Fibroblast of skin of back (primary cell): ENCODE results near the gene NUBP2. TPM values are rescaled to one million over a fixed set of nuclear protein-coding genes. Genes with fewer than 3 reads are reported as not detected.
A peak's percentile ranks its signal among the peaks of the same experiment; 100 is the strongest.

Experiments used
- DNase-seq: peaks from one replicate; pipeline ENCODE4 v3.0.0-alpha.2; 2013
- polyA plus RNA-seq, 2 experiments: library from polyadenylated mRNA; unstranded; fragments of 120-200 nt; gene quantifications; one replicate each; pipeline ENCODE4 v1.2.1, GENCODE V29; 2013; ENCODE audit not compliant: insufficient read length in 2 of 2

Gene NUBP2, protein sequence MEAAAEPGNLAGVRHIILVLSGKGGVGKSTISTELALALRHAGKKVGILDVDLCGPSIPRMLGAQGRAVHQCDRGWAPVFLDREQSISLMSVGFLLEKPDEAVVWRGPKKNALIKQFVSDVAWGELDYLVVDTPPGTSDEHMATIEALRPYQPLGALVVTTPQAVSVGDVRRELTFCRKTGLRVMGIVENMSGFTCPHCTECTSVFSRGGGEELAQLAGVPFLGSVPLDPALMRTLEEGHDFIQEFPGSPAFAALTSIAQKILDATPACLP
- 53.0 TPM for polyA plus RNA-seq (2013, experiment 1 of 2; ENCODE audit: insufficient read length)
- 32.3 TPM for polyA plus RNA-seq (2013, experiment 2 of 2; ENCODE audit: insufficient read length)

DNA sequence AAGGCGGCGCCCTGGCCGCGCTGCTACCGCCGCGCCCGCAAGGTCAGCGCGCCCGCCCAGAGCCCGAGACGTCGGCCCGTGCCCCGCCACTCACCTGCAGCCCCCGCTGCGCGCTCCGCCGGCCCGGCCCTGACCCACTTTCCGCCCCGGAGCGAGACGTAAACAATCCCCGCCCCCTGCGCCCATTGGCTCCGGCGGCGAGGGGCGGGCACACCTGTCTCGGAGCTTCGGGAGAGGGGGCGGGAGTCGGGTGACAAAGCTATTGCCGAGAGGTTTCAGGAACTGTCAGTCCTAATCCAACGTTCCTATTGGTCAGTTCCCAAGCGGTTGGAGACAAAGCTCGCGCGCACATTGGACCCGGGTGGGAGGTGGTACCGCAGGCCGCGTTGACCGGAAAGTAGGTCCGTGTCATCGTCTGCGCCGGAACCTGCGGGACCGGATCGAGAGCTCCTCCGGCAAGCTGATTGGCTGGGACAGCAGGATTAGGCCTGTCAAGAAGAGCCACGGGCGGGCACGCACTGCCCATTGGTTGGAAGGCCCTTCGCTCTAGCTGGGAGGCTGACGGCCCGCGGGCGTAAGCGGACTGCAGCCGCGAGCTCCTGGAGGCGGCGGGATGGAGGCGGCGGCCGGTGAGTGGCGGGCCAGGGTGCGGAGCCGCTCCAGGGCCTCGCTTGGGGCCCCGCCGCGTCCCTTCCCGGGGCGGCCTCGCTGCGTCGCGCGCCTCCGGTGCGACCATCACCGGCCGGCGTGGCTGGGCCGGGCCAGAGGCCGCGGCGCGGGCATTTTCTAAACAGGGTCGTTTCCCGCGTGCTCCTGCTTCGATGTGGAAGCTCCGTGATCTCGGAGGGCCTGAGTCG lies at the start of gene NUBP2, which contains the start of gene SPSB3:
TSS of gene NUBP2 (plus strand) at position 553 of the 857 bp plus-strand sequence. CDS start at position 614, 61 bp downstream.
TSS of gene SPSB3 (minus strand) at position 164 of the 857 bp plus-strand sequence. CDS start 1,088 bp downstream, outside the sequence.
- peak; percentile 100 for DNase-seq

DNA sequence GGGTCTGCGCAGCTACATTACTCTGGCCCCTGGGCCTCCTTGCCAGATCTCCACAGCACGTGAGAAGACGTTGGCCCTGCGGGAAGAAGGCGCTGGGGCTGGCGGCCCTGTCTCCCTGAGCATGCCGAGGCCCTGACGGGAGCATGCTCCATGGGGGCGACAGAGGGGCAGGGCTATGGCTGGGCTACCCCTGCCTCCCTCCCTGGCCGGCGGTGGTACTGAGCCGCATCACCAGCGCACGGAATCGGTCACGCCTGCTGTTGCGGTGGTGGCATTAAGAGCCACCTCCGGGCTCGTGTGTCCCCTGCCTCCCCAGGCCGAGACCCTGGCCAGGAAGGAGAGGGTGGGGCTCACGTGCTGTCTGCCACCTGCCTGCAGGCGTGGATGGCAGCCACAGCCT lies 48.6 kb upstream of the NUBP2 start:
- no peak for DNase-seq

DNA sequence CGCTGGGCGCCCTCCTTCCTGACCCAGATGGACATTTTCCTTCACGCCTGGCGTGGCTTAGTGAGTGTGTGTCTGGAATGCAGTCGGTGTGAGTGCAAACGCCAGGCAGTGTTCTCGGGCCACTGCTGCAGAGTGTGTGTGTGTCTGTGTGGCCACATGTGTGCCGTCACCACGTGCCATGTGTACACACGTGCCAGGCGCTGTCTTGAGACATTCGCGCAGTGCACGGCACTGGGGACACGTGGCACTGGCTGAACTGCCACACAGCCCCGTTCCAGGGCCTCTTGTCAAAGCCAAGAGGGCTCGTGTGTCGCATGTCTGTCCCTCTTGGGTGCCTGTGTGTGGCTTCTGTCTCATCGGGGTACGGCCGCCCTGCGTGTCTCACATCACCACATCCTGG lies 47.9 kb upstream of the NUBP2 start:
- DNase-seq, result no peak

GRCh38 chr16:1740234-1740633 lies 42.5 kb upstream of the NUBP2 start:
- no peak for DNase-seq

DNA sequence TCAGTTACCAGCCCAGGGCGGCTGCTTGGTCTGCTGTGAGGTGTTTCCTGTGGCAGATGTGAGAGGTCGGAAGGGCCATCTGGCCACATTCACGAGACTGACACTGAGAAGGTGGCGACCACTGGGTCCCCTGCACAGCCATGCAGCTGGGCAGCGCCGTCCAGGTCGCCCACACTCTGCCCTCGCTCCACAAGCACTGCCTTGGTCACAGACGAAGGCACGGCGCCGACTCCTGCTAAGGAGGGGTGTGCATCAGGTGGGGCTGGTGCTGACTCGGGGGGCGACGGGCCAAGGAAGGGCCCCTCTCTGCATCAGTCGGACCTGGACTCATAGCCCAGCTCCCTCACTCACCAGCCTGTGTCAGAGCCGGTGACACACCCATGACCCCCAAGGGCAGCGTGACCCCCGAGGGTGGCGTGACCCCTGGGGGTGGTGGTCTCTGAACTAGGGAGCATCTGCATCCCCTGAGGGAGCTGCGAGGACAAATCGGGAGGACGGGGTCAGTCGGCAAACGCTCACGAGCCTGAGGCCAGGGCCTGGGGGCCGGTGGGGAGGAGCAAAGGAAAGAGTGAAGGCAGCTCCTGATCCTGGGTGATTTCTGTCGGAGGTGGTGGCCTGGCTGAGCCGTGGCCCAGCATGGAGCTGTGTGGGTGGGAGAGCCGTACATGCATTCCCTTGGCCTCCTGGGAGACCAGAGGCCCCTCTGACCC lies 41.8 kb upstream of the NUBP2 start:
- no peak for DNase-seq

- no peak for DNase-seq
Measured at GRCh38 chr16:1741553-1742165, 41.1 kb upstream of the NUBP2 start.

DNA sequence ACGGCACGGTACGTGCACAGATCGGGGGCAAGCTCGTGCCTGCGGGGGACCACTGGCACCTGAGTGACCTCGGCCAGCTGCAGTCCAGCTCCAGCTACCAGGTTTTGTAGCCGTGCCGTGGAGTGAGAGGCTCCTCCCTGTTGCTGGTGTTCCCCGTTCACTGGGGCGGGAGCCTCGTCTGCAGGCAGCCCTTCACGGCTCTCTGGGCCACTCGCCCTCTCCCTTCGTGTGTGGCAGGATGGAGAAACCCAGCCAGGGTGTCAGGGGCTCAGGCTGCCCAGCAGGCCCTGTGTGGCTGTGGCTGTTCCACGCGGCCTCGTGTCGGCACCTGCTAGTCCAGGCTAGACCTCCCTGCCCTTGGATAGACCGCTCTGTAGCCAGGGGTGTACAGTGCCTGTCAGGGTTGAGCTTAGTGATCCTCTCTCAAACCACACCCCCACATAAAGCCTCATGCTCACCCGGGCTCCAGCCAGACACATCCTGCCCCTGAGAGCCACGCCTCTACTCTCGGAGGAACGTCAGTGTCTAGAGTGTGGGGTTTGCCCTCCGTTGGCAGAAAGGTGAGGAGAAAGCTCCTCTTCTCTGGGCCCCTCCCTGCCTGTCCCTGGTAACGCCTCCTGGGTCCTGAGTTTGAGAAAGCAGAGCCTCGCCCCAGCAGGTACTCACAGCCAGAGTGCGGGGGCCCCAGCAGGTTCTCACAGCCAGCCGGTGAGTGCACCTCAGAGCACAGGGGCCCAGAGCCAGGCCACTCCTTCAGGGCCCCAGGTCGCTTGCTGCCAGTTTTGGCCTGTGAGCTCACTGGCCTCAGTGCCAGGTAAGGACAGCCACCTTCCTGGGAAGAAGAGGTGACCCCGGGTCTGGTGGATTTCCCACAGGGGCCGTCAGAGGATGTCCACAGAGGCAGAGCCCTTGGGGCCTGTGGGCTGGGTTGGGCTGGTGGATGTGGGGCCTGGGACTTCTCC lies 39.1 kb upstream of the NUBP2 start:
- DNase-seq, result no peak

- DNase-seq, result no peak
Measured at GRCh38 chr16:1744338-1744840, 38.4 kb upstream of the NUBP2 start.

DNA sequence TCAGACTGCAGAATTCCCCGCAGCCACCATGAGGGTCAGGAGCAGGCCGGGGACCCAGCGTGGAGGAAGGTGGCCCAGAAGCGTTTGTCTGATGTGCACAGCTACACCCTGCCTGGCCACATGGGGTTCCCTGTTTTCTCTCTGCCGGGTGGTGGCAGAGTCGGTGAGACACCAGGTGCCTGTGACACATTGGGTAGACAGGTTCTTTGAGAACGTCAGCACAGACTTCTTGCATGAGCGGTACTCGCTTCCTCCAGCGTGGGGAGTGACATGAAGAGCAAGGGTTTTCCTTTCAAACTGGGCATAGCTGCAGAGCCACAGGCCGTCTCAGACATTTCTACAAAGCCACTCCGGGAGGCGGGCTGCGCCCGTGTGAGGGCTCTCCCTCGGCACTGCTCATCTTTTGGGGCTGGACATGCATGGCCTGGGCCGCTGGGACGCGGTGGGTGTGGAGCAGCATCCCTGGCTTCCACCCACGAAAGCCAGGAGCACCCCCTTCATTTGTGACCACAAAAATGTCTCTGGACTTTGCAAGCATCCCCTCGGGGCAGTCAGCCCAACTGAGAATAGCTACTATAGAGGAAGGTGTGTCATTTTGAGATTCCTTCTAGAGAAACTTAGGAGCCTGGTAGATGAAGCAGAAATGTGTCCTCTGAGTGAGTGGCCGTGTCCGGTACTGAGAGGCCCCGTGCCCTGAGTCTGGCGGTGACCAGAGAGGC lies 37.4 kb upstream of the NUBP2 start:
- peak; percentile 82 for DNase-seq

GRCh38 chr16:1745900-1746692 lies 36.7 kb upstream of the NUBP2 start:
- DNase-seq, result peak; percentile 76

DNA sequence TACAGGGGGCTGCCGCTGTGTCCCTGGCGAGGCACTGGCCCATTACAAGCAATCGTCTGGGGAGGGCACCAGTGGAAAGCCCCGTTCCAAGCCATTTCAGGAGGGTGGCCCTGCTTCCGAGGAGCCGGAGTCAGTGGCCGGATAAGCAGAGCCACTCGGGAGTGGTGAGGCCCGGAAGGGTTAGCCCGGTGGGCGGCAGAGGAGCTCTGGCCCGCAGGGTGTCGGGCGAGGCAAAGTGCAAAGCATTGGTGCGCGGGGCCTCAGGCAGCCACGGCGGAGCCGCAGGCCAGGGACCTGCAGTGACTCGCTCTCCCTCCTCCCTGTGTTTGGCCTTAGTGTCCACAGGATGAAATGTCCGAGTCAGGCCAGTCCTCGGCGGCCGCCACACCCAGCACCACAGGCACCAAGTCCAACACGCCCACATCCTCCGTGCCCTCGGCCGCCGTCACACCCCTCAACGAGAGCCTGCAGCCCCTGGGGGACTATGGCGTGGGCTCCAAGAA lies 36.0 kb upstream of the NUBP2 start:
- no peak for DNase-seq

DNA sequence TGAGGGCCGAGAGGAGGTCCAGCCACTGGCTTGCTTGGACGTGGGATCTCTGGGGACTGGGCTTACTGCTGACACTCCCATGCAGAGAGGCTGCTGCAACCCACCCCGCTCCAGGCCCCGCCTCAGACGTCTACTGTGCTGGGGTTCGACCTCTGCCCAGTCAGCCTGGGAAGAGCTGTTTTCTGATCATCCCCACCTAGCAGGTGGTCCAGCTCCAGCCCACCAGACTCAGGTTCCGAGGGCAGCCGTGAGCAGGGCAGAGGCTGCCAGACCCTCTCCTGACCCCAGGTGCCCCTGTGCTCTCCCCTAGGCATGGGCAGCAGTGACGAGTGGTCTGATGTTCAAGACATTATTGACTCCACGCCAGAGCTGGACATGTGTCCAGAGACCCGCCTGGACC lies 34.8 kb upstream of the NUBP2 start:
- DNase-seq, result no peak

GRCh38 chr16:1749152-1750117 lies 33.3 kb upstream of the NUBP2 start:
- DNase-seq, result no peak

- DNase-seq, result no peak
Measured at GRCh38 chr16:1751946-1752345, 30.8 kb upstream of the NUBP2 start.

GRCh38 chr16:1752853-1753252 lies 29.9 kb upstream of the NUBP2 start:
- no peak for DNase-seq

DNA sequence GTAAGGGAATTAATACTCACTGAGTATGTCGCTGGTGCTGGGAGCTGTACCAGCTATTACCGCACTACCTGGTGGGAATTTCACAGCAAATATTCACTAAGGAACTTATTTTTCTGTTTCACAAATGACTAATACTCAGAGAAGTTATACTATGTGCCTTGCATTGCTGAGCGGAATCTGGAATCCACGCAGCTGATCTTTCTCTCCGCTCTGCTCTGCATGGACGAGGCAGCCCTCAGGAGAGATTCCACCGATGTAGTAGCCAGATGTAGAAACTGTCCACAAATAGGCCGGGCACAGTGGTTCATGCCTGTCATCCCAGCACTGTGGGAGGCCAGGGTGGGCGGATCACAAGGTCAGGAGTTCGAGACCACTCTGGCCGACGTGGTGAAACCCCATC lies 28.6 kb upstream of the NUBP2 start:
- no peak for DNase-seq

GRCh38 chr16:1757714-1758461 lies 24.9 kb upstream of the NUBP2 start:
- no peak for DNase-seq
